ENCODE data around the gene AKIRIN2. TPM values are rescaled to one million over a fixed set of nuclear protein-coding genes. Genes with fewer than 3 reads are reported as not detected.

Gene AKIRIN2
- total and polyA plus RNA-seq, 10 of the 15 experiments (the other 5 are each of a cell fraction or from before 2014, with no cell fraction given): 12.7 to 82.2 (median 42.6) TPM

GRCh38 chr6:87641065-87641692, 60.9 kb downstream of the AKIRIN2 start:
- H4K20me1 ChIP-seq (ENCODE audit: control insufficient read depth, insufficient read depth): no peaks in the 10 kb centered on the region
- RAD21 ChIA-PET (ENCODE audit: unreplicated experiment): interaction anchor here (0.9 kb wide), 1 partner anchor 57 kb away, joined by 6 read pairs; no protein-coding TSS in a partner anchor
- no peaks in the 10 kb centered on the region for H3K79me2 ChIP-seq (ENCODE audit: control insufficient read depth, insufficient read depth, low read length)
- CTCF ChIA-PET: no interaction called here
- in situ Hi-C loops (cut with MboI) (no loop called here), intact Hi-C loops (cut with micrococcal nuclease; ENCODE audit: unreplicated experiment) (no loop called here)
- POLR2A ChIA-PET: interaction anchor here (1.0 kb wide), 1 partner anchor 39 kb away, joined by 3 read pairs; no protein-coding TSS in a partner anchor
- TF ChIP-seq SREBF2 (IDR thresholded peaks at IDR 0.05; ENCODE audit: low read length) (no peak), NFXL1 (IDR thresholded peaks at IDR 0.05; ENCODE audit: borderline replicate concordance) (no peak), SMAD5 (IDR thresholded peaks at IDR 0.05; ENCODE audit: low read depth) (no peak), BCLAF1 (IDR thresholded peaks at IDR 0.05) (no peak)
- no peaks in the 10 kb centered on the region for H3K27me3 ChIP-seq (replicated peaks in 1 of 2; ENCODE audit: control insufficient read depth in 2 of 2, insufficient read depth in 2 of 2, low read length in 1 of 2)
- H2AFZ ChIP-seq (ENCODE audit: control insufficient read depth, low read depth, low read length): no peak overlapping the region
- no peak overlapping the region for H3K9ac ChIP-seq (ENCODE audit: control insufficient read depth, insufficient read depth, low read length)
- no peak for FAIRE-seq
- SMC1A ChIA-PET (ENCODE audit: uncharacterized antibody, unreplicated experiment): interaction anchor here (0.6 to 2.0 kb wide), 9 partner anchors 9 to 144 kb away, joined by 3 to 7 read pairs (median 4); no protein-coding TSS in a partner anchor
- ATAC-seq: no peak
- H3K27ac ChIP-seq (ENCODE audit: control insufficient read depth, insufficient read depth): no peak overlapping the region
- DNase-seq (ENCODE audit: low read depth, low spot score): no peak
- no peaks in the 10 kb centered on the region for H3K9me3 ChIP-seq (replicated peaks; ENCODE audit: control insufficient read depth, insufficient read depth, low read length)
- H3K36me3 ChIP-seq (ENCODE audit: control insufficient read depth in 2 of 2, insufficient read depth in 2 of 2, low read length in 1 of 2): peaks cover 0 to 13% of the 10 kb centered on the region in 2 experiments; a peak in 3 of 4 replicates
- H3K4me3 ChIP-seq: no peak overlapping the region
- no TSS peak for BruUV-seq (replicated peaks)
- H3K4me2 ChIP-seq (ENCODE audit: control insufficient read depth, insufficient read depth): no peak overlapping the region
- H3K4me1 ChIP-seq (ENCODE audit: control insufficient read depth, insufficient read depth, low read length): peaks cover 2% of the 10 kb centered on the region; the same call in 1 of the 2 replicates
- WGBS (ENCODE audit: insufficient coverage, insufficient replicate concordance, low lambda C conversion rate, missing lambda C conversion rate): 42% methylated on average over 1 of the region's 1 CpG

Data from GM12878 (cell line).